Thyroid gland (tissue), 4 donors: ENCODE data around the gene CSTPP1. TPM values are rescaled to one million over a fixed set of nuclear protein-coding genes. Genes with fewer than 3 reads are reported as not detected.

Experiments
- DNase-seq, 2 donors: peaks; one replicate each; pipeline ENCODE4 v3.0.0-alpha.2; 2019
- H3K27ac ChIP-seq, 3 donors: fragments of 200-600 bp; sonication (generic); 1 replicate in 2 of 3; 2 replicates in 1 of 3; pipeline ENCODE4 v1.5.1; 2016 to 2019; ENCODE audit warnings: mild to moderate bottlenecking in 1 of 3, moderate library complexity in 1 of 3
- H3K27me3 ChIP-seq: fragments of 200-600 bp; sonication (generic); one replicate; pipeline ENCODE4 v1.5.1; 2019
- H3K36me3 ChIP-seq, 2 donors: fragments of 200-600 bp; sonication (generic); one replicate each; pipeline ENCODE4 v1.5.1; 2016 to 2019
- H3K4me1 ChIP-seq, 2 donors: fragments of 200-600 bp; sonication (generic); one replicate each; pipeline ENCODE4 v1.5.1; 2017 to 2019
- H3K4me3 ChIP-seq, 3 donors: fragments of 200-600 bp; sonication (generic); replicated peaks in 1 of 3; 1 replicate in 2 of 3; 2 replicates in 1 of 3; pipeline ENCODE4 v1.5.1; 2016; ENCODE audit warnings: mild to moderate bottlenecking in 1 of 3
- H3K9me3 ChIP-seq: fragments of 200-600 bp; sonication (generic); one replicate; pipeline ENCODE4 v1.5.1; 2017
- POLR2A ChIP-seq, 2 donors: fragments of 450-650 bp; IDR thresholded peaks; one replicate each; pipeline ENCODE4 v1.6.1; 2017; ENCODE audit warnings: antibody characterized with exemption in 2 of 2, mild to moderate bottlenecking in 2 of 2, moderate library complexity in 1 of 2
- WGBS, 2 donors: methylation state at CpG; one replicate each; pipeline ENCODE4 v1.1.5; 2017; 5-methylcytosine and 5-hydroxymethylcytosine counted together
- intact Hi-C: fragments of 100-400 bp; cut with DNase I; formaldehyde crosslinking; loops from one replicate; pipeline ENCODE4 v1.15.1; 2023
- total RNA-seq, 4 donors: library from RNA; depleted of rRNA; stranded (reverse); fragments of >200 nt; gene quantifications; one replicate each; pipeline ENCODE4 v1.2.3, GENCODE V29; 2016
- TF ChIP-seq, protein P1 (sequence below), 6 experiments: fragments of 200-600 bp in 3 of 6; fragments of 450-650 bp in 3 of 6; sonication (generic) in 3 of 6; IDR thresholded peaks; one replicate each; pipeline ENCODE4 v1.5.1; 2016 to 2019; ENCODE audit warnings: antibody characterized with exemption in 6 of 6, mild to moderate bottlenecking in 2 of 6, inconsistent platforms in 1 of 6, moderate library complexity in 1 of 6

CSTPP1 gene
- total RNA-seq, 4 donors from 2014 or later: 29.4 to 65.8 (median 45.7) TPM

- peak overlapping the region in 1 of 3 donors; percentile 33 for H3K27ac ChIP-seq
- H3K4me1 ChIP-seq: peaks cover 7 to 17% of the 10 kb centered on the region in 2 donors
- H3K9me3 ChIP-seq: no peaks in the 10 kb centered on the region
- H3K4me3 ChIP-seq: no peak overlapping the region
- no peak for TF ChIP-seq POLR2A (IDR thresholded peaks at IDR 0.05)
- TF ChIP-seq, protein P1, sequence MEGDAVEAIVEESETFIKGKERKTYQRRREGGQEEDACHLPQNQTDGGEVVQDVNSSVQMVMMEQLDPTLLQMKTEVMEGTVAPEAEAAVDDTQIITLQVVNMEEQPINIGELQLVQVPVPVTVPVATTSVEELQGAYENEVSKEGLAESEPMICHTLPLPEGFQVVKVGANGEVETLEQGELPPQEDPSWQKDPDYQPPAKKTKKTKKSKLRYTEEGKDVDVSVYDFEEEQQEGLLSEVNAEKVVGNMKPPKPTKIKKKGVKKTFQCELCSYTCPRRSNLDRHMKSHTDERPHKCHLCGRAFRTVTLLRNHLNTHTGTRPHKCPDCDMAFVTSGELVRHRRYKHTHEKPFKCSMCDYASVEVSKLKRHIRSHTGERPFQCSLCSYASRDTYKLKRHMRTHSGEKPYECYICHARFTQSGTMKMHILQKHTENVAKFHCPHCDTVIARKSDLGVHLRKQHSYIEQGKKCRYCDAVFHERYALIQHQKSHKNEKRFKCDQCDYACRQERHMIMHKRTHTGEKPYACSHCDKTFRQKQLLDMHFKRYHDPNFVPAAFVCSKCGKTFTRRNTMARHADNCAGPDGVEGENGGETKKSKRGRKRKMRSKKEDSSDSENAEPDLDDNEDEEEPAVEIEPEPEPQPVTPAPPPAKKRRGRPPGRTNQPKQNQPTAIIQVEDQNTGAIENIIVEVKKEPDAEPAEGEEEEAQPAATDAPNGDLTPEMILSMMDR (IDR thresholded peaks at IDR 0.05): no peak
- no peaks in the 10 kb centered on the region for H3K27me3 ChIP-seq
- 35 to 37% methylated on average over 2 of the region's 2 CpGs for WGBS, 2 donors
- intact Hi-C loops: no loop called here
- H3K36me3 ChIP-seq: no peaks in the 10 kb centered on the region
- DNase-seq: peak; percentile 49 to 64
These were observed 200.9 kb downstream of the CSTPP1 start for GRCh38 chr11:47137476-47137875.

DNA sequence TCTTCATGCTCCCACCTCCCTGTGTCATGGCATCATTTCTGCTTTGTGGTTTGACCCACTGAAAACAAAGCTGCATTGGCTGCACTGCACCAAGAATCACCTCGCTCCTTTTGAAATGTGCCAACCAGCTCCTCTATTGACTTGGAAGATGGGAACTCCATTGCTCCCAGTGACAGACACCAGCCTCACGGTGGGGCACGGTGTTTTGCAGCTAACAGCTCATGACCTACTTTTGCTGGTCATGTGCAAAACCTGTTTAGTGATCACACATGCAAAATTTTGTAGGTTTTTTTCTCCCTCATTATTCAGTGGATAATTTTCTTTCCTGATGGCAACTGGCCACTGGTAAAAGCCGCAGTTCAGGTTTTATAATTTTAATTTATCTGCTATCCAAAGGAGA, 203.3 kb downstream of the CSTPP1 start:
- no peak for DNase-seq
- H3K27me3 ChIP-seq: no peaks in the 10 kb centered on the region
- WGBS, 2 donors: 85 to 86% methylated on average over 4 of the region's 4 CpGs
- peaks cover 7 to 17% of the 10 kb centered on the region in 2 donors for H3K4me1 ChIP-seq
- H3K36me3 ChIP-seq: no peaks in the 10 kb centered on the region
- no peaks in the 10 kb centered on the region for H3K9me3 ChIP-seq
- no peak overlapping the region for H3K4me3 ChIP-seq
- no peak for TF ChIP-seq POLR2A (IDR thresholded peaks at IDR 0.05)
- TF ChIP-seq, protein P1 (IDR thresholded peaks at IDR 0.05): no peak
- intact Hi-C loops: no loop called here
- no peak overlapping the region for H3K27ac ChIP-seq

DNA sequence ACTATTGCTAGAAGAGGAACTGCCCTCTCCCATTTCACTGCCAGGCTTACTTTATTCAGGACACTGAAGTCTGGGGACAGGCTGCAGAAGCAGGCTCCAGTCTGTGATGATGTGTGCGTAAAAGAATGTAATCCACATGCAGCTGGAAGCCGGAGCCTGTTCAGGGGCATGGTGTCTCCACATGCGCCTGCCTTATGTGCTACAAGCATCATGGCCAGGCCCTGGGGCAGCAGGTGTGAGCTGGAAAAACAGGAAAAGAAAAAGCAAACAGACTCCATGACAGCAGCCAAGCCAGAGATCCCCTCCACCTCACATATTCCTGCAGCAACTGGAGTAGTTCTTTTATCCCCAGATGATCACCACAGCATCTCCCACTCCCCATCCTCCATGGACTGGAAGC, 206.8 kb downstream of the CSTPP1 start:
- H3K36me3 ChIP-seq: no peaks in the 10 kb centered on the region
- intact Hi-C loops: no loop called here
- H3K27ac ChIP-seq: no peak overlapping the region
- H3K4me3 ChIP-seq: no peak overlapping the region
- H3K27me3 ChIP-seq: no peaks in the 10 kb centered on the region
- DNase-seq: no peak
- H3K9me3 ChIP-seq: no peaks in the 10 kb centered on the region
- no peaks in the 10 kb centered on the region for H3K4me1 ChIP-seq
- TF ChIP-seq, protein P1 (IDR thresholded peaks at IDR 0.05): no peak
- no peak for TF ChIP-seq POLR2A (IDR thresholded peaks at IDR 0.05)
- WGBS, 2 donors: 84 to 94% methylated on average over 3 of the region's 3 CpGs

DNA sequence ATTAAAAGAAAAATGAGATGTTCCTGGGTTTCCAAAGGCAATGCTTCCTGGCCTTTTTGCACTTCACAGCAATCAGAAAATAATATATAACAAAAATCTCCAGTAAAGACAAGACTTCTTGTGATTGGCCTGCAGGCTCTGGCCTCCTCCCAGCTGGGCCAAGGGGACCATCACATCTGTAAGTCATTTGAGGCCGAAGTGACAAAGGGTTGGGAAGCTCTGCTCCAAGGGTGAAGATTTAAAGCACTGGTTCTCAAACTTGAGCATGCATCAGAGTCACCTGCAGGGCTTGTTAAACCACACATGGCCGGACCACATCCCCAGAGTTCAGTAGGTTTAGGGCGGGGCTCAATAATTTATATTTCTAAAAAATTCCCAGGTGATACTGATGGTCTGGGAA, 208.0 kb downstream of the CSTPP1 start:
- Histone ChIP-seq H3K36me3 (no peaks in the 10 kb centered on the region), H3K4me1 (peaks cover 0 to 6% of the 10 kb centered on the region in 2 donors), H3K27ac (no peak overlapping the region), H3K27me3 (no peaks in the 10 kb centered on the region), H3K9me3 (no peaks in the 10 kb centered on the region), H3K4me3 (no peak overlapping the region)
- TF ChIP-seq POLR2A (IDR thresholded peaks at IDR 0.05): no peak
- TF ChIP-seq, protein P1 (IDR thresholded peaks at IDR 0.05): no peak
- DNase-seq: no peak
- 91 to 95% methylated on average over 3 of the region's 3 CpGs for WGBS, 2 donors
- intact Hi-C loops: no loop called here

- TF ChIP-seq, protein P1 (IDR thresholded peaks at IDR 0.05): no peak
- TF ChIP-seq POLR2A (IDR thresholded peaks at IDR 0.05): no peak
- WGBS, 2 donors: 80 to 100% methylated on average over 2 of the region's 2 CpGs
- H3K27me3 ChIP-seq: no peaks in the 10 kb centered on the region
- H3K9me3 ChIP-seq: no peaks in the 10 kb centered on the region
- H3K27ac ChIP-seq: no peak overlapping the region
- H3K4me1 ChIP-seq: peaks cover 0 to 6% of the 10 kb centered on the region in 2 donors
- H3K4me3 ChIP-seq: no peak overlapping the region
- H3K36me3 ChIP-seq: no peaks in the 10 kb centered on the region
- no peak for DNase-seq
- intact Hi-C loops: no loop called here
These were observed 210.7 kb downstream of the CSTPP1 start for GRCh38 chr11:47147250-47147649.
